Cardiac muscle cell (in vitro differentiated cells and primary cell): ENCODE measurements around the gene HNF1B. TPM values are rescaled to one million over a fixed set of nuclear protein-coding genes. Genes with fewer than 3 reads are reported as not detected.

Experiments used
- DNase-seq, 2 donors: peaks; one replicate each; pipeline versions ENCODE4 v3.0.0 to v3.0.0-alpha.2; 2010 to 2017; ENCODE audit warnings: low read depth in 1 of 2, low spot score in 1 of 2
- H3K27ac ChIP-seq: fragments of 200-600 bp; sonication (generic); 2 replicates; pipeline ENCODE4 v1.5.1; 2016
- H3K27me3 ChIP-seq: fragments of 200-600 bp; sonication (generic); 2 replicates; pipeline ENCODE4 v1.6.0; 2016; ENCODE audit warnings: control low read depth
- H3K36me3 ChIP-seq: fragments of 200-600 bp; sonication (generic); 2 replicates; pipeline ENCODE4 v1.5.1; 2016; ENCODE audit warnings: control low read depth
- H3K4me1 ChIP-seq: fragments of 200-600 bp; sonication (generic); 2 replicates; pipeline ENCODE4 v1.8.1; 2017; ENCODE audit warnings: low read depth, mild to moderate bottlenecking, mixed run types
- H3K4me3 ChIP-seq: fragments of 200-600 bp; sonication (generic); 2 replicates; pipeline ENCODE4 v1.5.1; 2016; ENCODE audit warnings: mild to moderate bottlenecking
- H3K9me3 ChIP-seq: fragments of 200-600 bp; sonication (generic); 2 replicates; pipeline ENCODE4 v1.5.1; 2017; ENCODE audit warnings: low read depth, mild to moderate bottlenecking, control low read depth
- polyA plus RNA-seq: library from polyadenylated mRNA; unstranded; fragments of >200 nt; fragmentation: Nextera tagmentation; extraction: Ambion mirVana; gene quantifications from 2 replicates; pipeline ENCODE4 v1.2.1, GENCODE V29; 2016
- total RNA-seq: library from RNA; depleted of rRNA; stranded (reverse); fragments of >200 nt; gene quantifications from 2 replicates; pipeline ENCODE4 v1.2.3, GENCODE V29; 2016
- TF ChIP-seq, protein P1 (sequence below): IDR thresholded peaks from 2 replicates; pipeline ENCODE4 v1.5.1; 2012; ENCODE audit warnings: low read depth, mild to moderate bottlenecking, low read length

Gene HNF1B
- total and polyA plus RNA-seq, 2 experiments from 2014 or later = not detected

DNA sequence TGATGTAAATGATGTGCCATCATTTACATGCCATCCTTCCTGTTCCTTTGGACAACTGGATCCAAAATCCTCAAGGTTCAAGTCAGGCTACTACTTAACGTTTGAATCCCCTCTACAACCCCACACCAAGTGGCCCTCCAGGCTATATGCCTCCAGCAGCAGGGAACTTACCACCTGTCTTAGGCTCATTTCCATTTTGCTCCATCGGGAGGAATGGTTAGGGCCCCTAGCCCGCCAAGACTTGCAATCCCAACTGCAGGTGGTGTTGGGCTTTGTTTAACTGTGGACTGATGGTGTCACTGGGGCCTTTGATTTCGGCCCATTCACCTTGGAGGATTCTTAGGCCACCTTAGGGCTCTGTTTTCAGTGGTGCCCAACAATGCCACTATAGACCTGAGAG is 9.7 kb downstream of the HNF1B start:
- Histone ChIP-seq H3K4me3 (no peak overlapping the region), H3K36me3 (no peaks in the 10 kb centered on the region), H3K4me1 (no peaks in the 10 kb centered on the region), H3K27me3 (peaks cover 43% of the 10 kb centered on the region), H3K9me3 (no peaks in the 10 kb centered on the region), H3K27ac (no peak overlapping the region)
- no peak for DNase-seq
- TF ChIP-seq, protein P1, sequence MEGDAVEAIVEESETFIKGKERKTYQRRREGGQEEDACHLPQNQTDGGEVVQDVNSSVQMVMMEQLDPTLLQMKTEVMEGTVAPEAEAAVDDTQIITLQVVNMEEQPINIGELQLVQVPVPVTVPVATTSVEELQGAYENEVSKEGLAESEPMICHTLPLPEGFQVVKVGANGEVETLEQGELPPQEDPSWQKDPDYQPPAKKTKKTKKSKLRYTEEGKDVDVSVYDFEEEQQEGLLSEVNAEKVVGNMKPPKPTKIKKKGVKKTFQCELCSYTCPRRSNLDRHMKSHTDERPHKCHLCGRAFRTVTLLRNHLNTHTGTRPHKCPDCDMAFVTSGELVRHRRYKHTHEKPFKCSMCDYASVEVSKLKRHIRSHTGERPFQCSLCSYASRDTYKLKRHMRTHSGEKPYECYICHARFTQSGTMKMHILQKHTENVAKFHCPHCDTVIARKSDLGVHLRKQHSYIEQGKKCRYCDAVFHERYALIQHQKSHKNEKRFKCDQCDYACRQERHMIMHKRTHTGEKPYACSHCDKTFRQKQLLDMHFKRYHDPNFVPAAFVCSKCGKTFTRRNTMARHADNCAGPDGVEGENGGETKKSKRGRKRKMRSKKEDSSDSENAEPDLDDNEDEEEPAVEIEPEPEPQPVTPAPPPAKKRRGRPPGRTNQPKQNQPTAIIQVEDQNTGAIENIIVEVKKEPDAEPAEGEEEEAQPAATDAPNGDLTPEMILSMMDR = no peak

DNA sequence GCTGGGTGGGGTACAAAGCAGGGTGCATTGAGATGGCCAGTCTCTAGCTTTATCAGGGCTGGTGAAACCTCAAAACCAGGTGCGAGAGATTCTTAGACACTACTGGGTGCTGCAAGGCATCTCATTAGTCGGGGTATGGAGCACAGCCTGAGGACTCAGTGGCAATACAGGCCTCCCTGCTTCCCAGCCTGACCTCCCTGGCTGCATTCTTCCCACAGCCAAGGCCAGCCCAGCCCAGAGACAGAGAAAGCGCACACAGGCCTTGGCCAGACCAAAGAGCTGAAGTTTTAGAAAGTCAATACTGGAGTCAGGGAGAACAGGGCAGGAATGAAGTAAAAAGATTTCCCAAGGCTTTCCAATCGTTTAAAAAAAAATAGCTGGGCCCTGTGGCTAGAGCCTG is 12.5 kb downstream of the HNF1B start:
- TF ChIP-seq, protein P1 = no peak
- DNase-seq = no peak
- H3K27me3 ChIP-seq = peaks cover 17% of the 10 kb centered on the region
- no peak overlapping the region for H3K27ac ChIP-seq
- no peaks in the 10 kb centered on the region for H3K9me3 ChIP-seq
- H3K36me3 ChIP-seq = no peaks in the 10 kb centered on the region
- H3K4me3 ChIP-seq = no peak overlapping the region
- H3K4me1 ChIP-seq = no peaks in the 10 kb centered on the region

DNA sequence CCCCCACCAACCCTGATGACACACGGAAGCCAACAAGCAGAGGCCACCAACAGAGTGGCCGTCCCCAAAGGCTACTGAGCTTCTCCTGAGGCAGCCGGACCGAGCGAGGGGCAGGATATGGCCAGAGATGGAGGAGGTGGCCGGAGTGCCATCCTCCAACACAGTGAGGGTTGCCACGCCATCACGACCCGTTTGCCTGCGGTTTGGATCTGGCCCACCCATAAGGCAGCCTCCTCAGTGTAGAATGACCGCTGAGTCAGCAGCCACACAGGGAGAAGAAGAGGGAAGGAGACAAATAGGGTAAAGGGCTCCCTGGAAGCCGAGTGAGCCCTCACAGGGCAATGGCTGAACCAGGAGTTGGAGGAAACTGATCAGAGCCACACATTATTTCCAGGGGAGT is 13.8 kb downstream of the HNF1B start:
- Histone ChIP-seq H3K4me3 (no peak overlapping the region), H3K9me3 (no peaks in the 10 kb centered on the region), H3K4me1 (no peaks in the 10 kb centered on the region), H3K27me3 (peaks cover 4% of the 10 kb centered on the region), H3K36me3 (no peaks in the 10 kb centered on the region), H3K27ac (no peak overlapping the region)
- TF ChIP-seq, protein P1 = no peak
- DNase-seq = no peak

DNA sequence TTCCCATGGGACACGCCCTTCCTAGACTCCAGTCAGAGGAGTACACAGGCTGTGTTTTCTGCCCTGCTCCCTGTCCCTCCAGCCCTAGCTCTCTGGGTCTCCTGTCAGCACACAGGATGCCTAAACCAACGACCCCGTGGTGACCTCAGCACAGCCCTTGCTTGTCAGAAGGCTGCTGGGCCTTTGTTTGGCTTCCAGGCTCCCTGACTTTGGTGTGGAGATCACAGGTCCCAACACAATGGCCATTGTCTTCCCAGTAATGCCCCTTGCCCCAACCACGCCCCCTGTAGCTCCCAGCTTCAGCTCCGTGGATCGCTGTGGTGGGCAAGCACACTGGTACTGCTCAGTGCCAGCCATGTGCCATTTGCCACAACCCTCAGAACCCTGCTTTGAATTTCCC is 15.0 kb downstream of the HNF1B start:
- Histone ChIP-seq H3K27ac (no peak overlapping the region), H3K9me3 (no peaks in the 10 kb centered on the region), H3K27me3 (peaks cover 3% of the 10 kb centered on the region), H3K4me1 (peaks cover 9% of the 10 kb centered on the region), H3K4me3 (no peak overlapping the region), H3K36me3 (no peaks in the 10 kb centered on the region)
- no peak for DNase-seq
- TF ChIP-seq, protein P1 = no peak

DNA sequence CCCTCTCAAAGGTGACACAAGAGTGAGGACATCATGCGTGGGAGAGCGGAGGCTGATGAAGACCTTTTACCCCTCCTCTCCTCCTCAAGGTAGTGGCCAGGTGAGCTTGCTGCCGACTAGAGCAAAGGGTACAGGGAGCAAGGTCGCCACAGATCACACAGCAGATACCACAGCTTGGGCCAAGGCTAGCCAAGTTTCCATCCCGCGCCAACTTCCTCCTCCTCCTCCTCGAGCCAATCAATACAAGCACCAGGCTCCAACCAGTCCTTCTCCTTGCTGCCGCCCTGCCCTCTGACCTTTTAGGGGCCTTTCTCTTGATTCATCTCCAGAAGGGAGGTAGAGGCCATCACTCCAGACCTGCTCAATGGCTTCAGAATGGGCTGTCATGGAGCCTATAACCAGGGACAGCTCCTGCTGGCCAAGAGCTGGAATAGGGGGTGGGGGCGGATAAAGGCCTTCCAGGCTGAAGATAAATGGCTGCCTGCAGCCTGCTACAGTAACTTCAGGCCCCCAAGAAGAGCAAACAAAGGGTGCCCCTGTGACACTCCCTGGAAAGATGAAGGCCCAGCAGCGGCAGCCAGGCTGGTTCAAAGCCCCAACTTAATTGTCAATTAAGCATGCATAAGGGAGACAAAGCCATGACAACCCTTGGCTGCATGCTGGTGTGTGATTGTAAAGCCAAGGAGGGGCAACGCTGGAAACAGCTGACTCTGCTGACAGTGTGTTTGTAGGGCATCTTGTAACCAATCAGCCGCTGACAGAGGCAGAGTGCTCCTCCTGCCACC is 17.8 kb downstream of the HNF1B start:
- Histone ChIP-seq H3K9me3 (no peaks in the 10 kb centered on the region), H3K4me1 (peaks cover 9% of the 10 kb centered on the region), H3K4me3 (no peak overlapping the region), H3K27ac (no peak overlapping the region), H3K27me3 (no peaks in the 10 kb centered on the region), H3K36me3 (no peaks in the 10 kb centered on the region)
- TF ChIP-seq, protein P1 = no peak
- no peak for DNase-seq
